Measurements from ENCODE around the gene NCAPG2.

NCAPG2 gene

DNA sequence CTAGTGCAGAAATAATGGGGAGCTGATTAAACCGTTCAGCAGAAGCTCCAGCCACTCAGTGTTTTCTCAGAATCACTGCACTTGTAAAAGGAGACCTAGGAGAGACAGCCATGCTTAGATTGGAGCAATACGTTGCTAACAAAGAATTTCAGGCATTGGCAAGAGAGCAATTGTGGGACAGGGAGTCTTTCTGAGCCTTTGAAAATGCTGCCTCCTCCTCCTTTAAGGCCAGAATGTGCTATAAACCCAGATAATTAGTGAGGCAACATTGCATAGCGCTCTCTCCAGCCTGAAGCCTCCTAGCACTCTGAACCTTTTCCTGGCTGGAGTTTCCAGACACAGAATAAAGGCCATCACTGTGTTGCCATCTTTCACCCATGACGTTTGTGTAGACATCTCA is 98.5 kb downstream of the NCAPG2 start:
- in situ Hi-C loops (cut with MboI; ENCODE audit: low sequenced_read_pairs), result no loop called here

DNA sequence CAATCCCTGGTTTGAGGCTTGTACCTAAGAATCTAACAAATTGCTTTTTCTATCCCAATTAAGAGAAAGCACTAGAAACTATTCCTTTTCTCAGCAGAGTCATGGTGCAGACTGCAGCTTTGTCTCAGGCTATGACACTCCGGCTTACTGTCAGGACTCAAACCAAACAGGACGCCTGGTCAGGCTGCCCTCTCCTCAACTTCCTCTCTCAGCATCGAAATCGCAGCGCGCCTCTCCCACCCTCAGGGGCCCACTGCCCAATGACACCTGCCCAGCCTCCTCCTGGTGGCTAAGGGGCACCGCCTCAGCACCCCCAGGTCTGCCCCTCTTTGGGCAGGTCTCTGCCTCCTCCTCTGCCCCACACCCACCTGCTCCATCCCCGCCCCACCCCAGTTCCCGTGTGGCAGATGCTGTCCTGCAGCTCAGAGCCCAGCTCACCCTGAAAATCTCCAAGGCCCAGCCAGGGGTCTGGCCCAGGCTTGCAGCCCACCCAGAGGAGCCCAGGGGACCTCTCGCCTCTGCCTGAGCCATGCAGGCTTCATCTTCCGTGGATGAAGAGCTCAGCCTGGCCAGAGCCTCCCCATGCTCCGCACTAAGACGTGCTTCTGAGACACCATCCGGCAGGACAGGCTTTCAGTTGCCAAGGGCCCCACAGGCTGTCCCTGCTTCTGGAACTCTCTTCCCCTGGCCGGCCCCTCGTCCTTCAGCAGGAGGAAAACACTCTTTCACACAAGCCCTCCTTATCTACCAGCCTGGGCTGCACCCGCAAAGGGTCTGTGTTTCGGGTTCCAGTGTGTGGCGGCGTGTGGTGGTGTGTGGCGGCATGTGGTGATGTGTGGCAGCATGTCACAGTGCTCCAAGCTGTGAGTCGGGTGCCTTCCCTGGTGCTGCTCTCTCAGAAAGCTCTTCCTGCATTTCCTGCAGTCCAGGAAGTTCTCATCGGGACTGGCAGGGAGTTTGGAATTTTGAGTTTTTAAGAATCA is 100.5 kb downstream of the NCAPG2 start:
- in situ Hi-C loops (cut with MboI; ENCODE audit: low sequenced_read_pairs), result no loop called here

DNA sequence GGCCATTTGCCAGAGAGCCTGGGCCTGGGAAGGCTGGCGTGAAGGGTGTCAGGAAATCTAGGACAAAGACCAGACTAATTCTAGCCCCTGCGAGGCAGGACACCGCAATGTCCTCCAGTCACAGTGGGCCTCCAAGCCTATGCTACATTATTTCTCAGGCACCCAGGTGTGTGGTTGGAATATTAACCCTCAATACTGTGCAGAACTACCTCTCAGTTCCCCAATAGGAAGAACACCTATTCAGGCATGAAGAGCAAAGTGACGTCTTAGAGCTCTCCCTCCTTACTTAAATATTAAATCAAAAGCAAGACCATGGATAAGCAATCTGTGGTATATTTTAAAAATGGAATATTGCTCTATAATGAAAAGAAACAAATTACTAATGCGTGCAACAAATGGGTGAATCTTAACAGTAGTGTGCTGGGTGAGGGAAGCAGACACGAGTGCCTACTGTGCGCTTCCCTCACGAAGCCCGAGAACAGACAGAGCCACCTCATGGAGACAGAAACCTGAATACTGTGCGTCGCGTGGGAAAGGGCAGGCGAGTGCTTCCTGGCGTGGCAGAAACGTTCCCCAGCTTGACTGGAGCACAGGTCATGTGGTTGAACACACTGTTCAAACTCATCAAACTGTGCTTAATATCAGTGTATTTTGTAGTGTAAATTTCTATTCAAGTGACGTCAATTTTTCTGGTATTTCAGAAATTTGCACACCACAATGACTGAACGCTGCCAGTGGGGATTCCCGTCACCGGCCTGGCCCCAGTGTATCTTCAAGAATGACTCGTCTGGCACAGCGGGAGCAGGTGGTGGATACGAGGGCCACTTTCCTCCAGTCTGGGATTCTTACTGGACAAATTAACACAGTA is 101.5 kb downstream of the NCAPG2 start:
- in situ Hi-C loops (cut with MboI; ENCODE audit: low sequenced_read_pairs), result no loop called here

DNA sequence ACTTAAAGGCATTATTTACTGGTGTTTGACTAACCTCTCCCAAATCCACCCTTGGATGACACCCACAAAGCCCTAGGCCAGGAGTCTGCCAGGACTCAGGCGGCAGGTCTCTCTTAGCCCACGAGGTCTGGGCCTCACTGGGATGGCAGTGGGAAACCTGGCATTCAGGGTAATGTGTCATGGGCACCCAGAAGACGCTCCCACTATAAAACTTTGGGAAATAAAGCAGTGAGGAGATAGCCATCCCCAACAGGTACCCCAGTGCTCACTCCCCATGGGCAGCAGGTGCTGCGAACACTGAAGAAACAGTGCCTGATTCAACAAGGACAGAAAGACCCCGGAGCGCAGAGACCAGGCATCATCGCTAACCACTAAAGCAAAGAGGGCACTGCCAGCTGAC is 102.6 kb downstream of the NCAPG2 start:
- in situ Hi-C loops (cut with MboI; ENCODE audit: low sequenced_read_pairs), result no loop called here

DNA sequence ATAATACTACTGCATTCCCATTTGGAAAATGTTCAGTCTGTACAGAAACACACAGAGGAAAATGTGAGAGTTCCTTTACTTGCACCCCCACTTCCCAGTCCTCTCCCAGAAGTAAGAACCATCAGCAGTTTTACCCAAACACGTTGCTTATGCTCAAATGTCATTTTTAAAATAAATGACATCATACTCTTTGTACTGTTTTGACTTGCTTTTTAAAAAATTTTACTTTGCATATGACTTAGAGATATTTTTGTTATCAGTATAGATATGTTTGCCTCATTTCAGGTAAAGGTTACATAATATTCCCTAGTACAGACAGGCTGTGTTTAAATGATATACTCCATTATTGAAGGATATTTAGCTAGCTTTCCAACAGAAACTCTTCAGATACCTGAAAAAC is 103.5 kb downstream of the NCAPG2 start:
- in situ Hi-C loops (cut with MboI; ENCODE audit: low sequenced_read_pairs), result no loop called here

DNA sequence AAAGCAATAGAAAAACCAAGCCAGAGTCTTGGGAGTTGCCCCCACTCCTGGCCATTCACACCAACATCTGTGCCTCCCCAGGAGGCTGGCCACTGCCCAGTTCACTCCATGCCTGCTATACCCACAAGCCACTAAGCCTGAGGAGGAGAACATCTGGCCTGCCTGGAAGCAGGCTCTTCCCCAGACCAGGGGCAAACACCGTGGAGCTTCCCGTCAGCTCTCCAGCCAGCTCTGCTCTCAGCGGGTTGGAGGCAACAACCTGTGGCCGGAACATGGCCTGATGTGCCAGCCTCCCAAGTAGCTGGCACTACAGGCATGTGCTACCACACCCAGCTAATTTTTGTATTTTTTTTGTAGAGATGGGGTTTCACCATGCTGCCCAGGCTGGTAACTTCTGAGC is 107.9 kb downstream of the NCAPG2 start:
- in situ Hi-C loops (cut with MboI; ENCODE audit: low sequenced_read_pairs), result no loop called here

DNA sequence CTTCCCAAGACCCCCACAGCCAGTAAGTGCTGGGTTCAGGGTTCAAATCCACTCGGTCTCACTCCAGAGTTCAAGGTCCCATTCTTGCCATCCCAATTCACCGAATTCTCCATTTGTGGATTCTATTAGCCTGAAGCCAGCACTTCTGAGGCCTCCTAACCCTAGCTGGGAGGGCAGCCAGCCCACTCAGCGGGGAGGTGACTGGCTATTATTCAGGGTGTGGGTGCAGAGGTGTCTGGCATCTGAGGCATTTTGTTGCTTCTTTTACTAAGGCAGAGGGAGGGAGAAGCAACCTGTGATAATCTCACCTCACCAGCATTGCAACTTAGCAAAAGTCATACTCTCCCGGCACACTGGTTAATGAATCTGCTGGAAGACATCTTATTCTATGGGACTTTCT is 108.3 kb downstream of the NCAPG2 start:
- in situ Hi-C loops (cut with MboI; ENCODE audit: low sequenced_read_pairs), result no loop called here

DNA sequence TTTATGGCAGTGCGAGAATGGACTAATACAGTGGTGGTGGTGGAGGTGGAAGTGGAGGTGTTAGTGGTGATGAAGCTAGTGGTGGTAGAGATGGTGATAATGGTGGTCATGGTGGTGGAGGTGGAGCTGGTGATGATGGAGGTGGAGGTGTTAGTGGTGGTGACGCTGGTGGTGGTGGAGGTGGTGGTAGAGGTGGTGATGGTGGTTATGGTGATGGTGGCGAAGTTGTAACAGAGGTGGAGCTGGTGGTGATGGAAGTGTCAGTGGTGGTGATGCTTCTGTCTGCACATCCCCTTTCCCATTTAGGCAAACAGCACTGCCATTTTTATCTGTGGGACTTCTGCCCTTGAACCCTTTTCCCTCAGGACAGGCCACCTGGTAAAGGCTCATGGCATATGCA is 109.5 kb downstream of the NCAPG2 start:
- in situ Hi-C loops (cut with MboI; ENCODE audit: low sequenced_read_pairs), result no loop called here

DNA sequence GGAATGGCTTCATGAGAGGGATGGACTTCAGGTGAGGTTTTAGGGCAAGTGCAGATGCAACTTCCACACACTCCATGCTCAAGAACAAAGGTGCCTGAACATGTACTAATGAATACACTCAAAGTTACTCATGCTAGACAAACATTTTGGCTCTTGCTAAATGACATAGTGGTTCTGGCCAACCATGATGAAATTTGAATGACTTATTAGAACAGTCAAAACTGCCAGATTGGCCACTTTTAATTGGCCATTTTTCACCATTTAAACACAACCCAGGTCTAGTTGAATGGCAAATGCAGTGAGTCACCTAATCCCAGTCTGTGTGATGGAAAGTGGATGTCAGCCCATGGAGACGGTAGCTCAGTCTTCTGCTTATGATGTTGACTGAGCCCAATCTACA is 112.1 kb downstream of the NCAPG2 start:
- in situ Hi-C loops (cut with MboI; ENCODE audit: low sequenced_read_pairs), result no loop called here

DNA sequence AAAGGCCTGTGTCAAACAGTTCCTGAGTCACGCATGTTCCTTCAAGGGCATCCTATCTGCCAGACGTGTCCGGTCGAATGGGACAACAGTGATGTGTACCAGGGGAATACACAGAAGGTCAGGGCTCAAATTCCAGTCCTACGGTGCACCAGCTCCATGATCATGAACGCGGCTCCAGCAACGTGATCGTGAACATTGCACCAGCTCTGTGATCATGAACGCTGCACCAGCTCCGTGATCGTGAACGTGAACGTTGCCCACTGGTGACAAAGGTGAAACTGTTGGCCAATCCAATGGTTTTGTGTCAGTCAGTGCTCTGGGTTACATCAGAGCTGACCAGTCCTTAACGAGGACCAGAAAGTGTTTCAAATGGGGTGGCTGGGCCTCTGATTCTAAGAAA is 112.7 kb downstream of the NCAPG2 start:
- in situ Hi-C loops (cut with MboI; ENCODE audit: low sequenced_read_pairs), result no loop called here

DNA sequence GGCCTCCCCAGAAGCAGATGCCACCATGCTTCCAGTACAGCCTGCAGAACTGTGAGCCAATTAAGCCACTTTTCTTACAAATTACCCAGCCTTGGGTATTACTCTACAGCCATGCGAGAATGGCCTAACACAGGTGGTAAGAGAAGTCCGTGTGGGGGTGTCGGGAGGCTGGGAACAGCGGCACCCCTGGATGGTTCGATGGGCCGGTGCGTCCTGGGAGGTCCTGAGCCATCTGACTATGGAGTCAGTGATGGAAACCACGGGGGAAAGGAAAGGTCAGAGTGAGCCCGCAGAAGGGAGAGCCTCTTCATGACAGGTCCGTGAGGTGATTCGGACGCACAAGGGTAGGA is 114.4 kb downstream of the NCAPG2 start:
- in situ Hi-C loops (cut with MboI; ENCODE audit: low sequenced_read_pairs), result no loop called here

DNA sequence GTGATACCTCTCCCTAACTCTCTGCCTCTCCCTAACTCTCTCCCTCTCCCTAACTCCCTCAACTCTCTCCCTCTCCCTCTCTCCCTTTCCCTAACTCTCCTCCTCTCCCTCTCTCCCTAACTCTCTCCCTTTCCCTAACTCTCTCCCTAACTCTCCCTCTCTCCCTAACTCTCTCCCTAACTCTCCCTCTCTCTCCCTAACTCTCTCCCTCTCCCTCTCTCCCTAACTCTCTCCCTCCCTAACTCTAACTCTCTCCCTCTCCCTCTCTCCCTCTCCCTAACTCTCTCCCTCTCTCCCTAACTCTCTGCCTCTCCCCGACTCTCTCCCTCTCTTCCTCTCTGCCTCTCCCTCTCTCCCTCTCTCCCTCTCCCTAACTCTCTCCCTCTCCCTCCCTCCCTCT is 115.0 kb downstream of the NCAPG2 start:
- in situ Hi-C loops (cut with MboI; ENCODE audit: low sequenced_read_pairs), result no loop called here

DNA sequence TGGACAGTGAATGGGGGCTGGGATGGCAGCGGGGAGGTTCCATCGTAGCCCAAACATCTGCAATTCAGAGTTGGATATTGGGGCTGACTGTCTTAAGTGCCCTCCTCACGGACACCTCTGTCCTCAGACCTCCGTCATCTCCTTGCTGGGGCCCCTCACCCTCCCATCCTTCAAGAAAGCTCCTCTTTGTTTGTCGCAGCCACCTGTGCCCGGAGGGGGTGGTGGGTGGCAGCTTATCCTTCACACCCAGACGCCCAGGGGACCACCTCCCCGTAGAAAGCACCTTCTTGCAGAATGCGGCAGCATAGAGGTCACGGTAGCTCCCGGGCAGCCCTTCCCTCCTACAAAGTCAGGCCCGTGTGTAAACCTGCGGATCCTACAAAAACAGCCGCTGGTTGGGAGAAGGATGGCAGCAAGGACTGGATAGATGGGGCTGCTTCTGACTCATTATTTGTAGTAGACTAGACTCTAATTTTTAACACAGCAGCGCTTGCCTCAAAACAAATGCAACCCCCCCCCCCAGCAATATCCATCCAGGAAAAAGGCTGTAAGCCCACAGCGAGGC is 115.6 kb downstream of the NCAPG2 start:
- in situ Hi-C loops (cut with MboI; ENCODE audit: low sequenced_read_pairs), result no loop called here

DNA sequence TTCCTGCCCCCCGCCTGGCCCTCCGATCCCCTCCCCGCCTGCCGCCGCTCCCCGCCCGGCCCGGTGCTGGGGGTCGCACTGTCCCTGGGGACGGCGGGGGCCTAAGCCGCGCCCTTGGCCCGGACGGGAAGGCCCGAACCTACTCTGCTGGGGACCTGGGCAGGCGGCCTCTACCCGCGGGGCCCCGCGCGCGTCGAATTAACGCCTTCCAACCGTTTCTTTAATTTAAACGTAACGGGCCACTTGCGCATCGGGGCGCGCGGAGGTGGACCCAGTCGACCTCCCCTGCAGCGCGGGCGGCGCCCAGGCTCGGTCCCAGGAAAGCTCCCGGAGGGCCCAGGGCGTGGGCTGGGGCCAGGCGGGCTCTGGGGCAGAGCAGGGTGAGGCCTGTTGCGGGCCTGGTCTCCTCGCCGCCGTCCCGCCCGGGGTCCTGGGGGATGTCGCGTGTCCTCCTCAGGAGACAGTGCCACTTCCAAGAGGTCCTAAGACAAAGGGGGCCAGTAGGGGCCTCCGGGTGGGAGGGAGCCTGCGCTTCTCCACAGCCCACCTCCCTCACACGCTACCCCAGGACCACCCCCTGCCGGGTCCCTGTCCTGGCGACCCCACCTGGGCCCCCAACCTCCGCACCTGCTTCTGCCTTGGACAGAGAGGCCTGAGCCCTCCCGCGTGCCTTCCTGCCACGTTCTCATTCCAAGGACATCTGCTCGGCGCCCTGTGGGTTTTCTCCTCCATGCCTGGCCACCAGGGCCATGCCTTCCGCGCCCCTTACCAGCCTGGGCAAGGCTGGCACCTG is 116.3 kb downstream of the NCAPG2 start:
- in situ Hi-C loops (cut with MboI; ENCODE audit: low sequenced_read_pairs), result no loop called here

DNA sequence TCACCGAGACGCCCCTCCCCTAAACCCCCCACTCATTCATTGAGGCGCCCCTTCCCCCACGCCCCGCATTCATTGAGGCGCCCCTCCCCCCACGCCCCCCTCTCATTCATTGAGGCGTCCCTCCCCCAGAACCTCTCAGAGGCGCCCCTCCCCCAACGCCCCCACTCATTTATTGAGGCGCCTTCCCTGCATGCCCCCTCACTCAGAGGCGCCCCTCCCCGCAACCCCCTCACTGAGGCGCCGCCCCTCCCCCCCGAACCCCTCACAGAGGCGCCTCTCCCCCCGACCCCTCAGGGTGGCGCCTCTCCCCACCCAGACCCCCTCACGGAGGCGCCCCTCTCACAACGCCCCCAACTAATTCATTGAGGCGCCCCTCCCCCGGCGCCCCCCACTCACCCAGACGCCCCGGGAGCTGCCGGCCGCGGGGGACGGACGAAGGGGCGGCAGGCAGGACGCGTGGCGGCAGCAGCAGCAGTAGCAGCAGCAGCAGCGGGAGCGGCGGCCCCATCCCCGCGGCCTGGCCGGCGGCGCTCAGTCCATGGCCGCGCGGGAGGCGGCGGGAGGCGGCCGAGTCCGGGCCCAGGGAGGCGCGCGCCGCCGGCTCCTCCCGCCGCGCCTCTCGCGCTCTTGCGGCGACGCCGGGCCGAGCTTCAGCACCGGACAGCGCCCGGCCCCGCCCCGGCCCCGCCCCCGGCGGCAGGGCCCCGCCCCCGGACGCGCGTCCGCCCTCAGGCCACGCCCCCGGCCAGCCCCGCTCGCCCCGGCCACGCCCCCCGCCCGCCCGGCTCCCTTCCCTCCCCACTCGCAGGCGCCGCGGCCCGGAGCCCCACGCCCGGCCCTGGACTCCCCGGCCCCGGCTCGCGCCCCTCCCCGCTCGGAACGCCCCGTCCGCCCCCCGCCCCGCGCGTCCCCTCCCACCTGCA is 117.2 kb downstream of the NCAPG2 start, which contains the start of gene PTPRN2:
PTPRN2 (minus strand) TSS at position 662 of the 923 bp plus-strand sequence.
- in situ Hi-C loops (cut with MboI; ENCODE audit: low sequenced_read_pairs), result no loop called here

DNA sequence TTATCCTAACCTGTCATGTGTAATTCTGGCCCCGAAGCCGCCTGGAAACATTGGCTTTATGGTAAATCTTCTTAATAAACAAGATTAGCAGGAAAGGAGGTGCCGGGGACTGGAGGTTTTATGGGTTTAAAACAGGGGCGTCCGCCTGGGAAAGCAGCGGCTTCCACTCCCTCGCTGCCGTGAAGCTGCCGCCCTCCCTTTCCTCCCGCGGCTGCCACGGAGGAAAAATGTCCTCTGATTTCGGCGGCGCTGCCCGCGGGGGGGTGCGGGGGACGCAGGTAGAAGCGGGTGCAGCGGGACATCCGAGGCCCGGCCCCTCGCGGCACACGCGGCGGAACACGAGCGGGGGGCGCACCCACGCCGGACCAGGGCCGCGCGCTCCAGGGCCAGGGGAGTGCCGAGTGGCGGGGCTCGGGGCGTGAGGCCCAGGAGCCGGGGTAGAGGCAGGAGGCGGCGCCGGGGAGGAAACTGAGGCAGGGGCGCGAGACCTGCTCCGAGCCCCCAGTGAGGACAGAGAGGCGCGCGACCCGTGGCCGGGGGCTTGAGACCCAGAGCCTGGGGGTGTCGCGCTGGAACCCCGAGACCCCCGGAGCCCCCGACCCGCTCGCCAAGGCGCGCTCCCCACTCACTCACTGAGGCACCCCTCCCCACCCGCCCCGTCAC is 118.0 kb downstream of the NCAPG2 start:
- in situ Hi-C loops (cut with MboI; ENCODE audit: low sequenced_read_pairs), result no loop called here

DNA sequence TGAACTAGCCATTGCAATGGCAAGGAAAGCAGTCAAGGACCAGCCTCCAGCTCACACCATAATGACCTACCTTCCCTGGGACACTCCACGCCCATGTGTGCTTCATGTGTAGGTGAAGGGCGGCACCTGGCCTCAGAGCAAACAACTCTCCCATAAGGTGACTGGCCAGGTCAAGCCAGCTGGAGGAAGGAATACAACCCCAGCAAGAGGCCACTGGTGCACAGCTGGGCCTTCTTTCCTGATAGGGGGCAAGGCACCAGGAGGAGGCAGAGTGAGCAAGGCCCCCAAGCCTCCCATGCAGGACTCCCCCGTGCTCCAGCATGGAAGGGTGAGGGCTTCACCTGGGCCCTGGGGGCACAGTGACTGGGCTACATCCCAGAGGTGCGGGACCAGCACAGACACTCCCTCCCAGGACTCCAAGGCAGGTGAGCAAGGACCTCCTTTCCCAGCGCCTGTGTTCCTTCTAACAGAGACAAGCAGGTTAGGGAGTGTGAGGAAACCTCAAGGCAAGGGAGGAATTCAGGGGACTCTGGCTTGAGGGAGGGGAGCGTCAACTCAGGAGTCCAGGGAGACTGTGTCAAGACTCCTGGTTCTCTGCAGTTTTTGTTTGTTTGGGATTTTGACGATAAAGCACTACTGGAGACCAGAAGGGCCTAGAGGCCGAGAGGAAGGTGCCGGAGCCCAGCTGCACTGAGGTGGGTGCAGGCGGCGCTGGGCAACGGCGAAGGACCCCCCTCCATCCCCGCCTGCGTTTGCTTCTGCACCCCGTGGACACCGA is 118.7 kb downstream of the NCAPG2 start:
- in situ Hi-C loops (cut with MboI; ENCODE audit: low sequenced_read_pairs), result no loop called here

DNA sequence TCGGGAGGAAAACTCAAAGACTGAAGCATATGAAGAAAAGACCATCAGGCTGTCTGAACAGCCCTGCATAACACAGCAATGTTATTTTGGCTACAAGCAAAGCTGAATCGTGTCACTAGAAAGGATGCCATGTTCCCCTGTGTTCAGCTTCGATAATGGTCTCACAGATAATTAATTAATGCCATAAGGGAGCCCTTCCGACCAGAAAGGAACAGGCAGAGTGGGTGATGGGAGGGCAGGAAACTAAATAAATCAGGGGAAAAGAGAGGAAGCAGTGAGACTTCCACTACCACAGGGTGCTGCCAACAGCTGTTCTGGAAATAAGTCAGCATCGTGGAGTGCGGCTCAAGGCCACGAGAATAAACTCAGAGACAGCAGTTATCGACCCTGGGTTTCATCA is 120.2 kb downstream of the NCAPG2 start:
- in situ Hi-C loops (cut with MboI; ENCODE audit: low sequenced_read_pairs), result no loop called here

All from HL-60/S4 treated with retinoic acid at 250 ng/mL for 4 days and 3 days (cell line).